OCI-LY7 (cell line): ENCODE data around the gene GRM4. TPM values are rescaled to one million over a fixed set of nuclear protein-coding genes. Genes with fewer than 3 reads are reported as not detected.

Experiments used
- BruUV-seq: library from RNA; stranded (reverse); fragments of 400-500 nt; replicated peaks from 2 replicates; lab custom pipeline; 2021; lab: Mats Ljungman, UMichigan
- CTCF ChIA-PET: fragments of 300-600 bp; sonication (Branson Sonifier 250); formaldehyde crosslinking; loops from one replicate; lab custom pipeline; 2022; ENCODE audit warnings: antibody characterized with exemption; ENCODE audit not compliant: unreplicated experiment; lab: Charles Lee
- POLR2A ChIA-PET: fragments of 300-600 bp; sonication (Branson Sonifier 250); formaldehyde crosslinking; loops from one replicate; lab custom pipeline; 2022; ENCODE audit warnings: antibody characterized with exemption; lab: Charles Lee
- DNase-seq: peaks from one replicate; pipeline ENCODE4 v3.0.0-alpha.2; 2015; ENCODE audit warnings: low spot score
- H2AFZ ChIP-seq: fragments of 200-600 bp; sonication (generic), shearing (Covaris generic); 2 replicates; pipeline ENCODE4 v1.6.1; 2014; ENCODE audit warnings: mild to moderate bottlenecking, antibody characterized with exemption, low read length, moderate library complexity
- H3K27ac ChIP-seq: fragments of 200-600 bp; sonication (generic); 2 replicates; pipeline ENCODE4 v1.5.1; 2014; ENCODE audit warnings: mixed run types, low read depth, mild to moderate bottlenecking, moderate library complexity, low read length, inconsistent platforms; ENCODE audit not compliant: poor library complexity, severe bottlenecking
- H3K36me3 ChIP-seq: fragments of 200-600 bp; sonication (generic); 2 replicates; pipeline ENCODE4 v1.6.1; 2014; ENCODE audit warnings: mild to moderate bottlenecking, antibody characterized with exemption, low read length, moderate library complexity, mixed read lengths; ENCODE audit not compliant: insufficient read depth
- H3K4me1 ChIP-seq: fragments of 200-600 bp; sonication (generic); 2 replicates; pipeline ENCODE4 v1.5.1; 2014; ENCODE audit warnings: mild to moderate bottlenecking, low read length; ENCODE audit not compliant: insufficient read depth, poor library complexity, severe bottlenecking
- H3K4me2 ChIP-seq: fragments of 200-600 bp; sonication (generic); 2 replicates; pipeline ENCODE4 v1.6.1; 2014; ENCODE audit warnings: mild to moderate bottlenecking, low read length
- H3K4me3 ChIP-seq: fragments of 200-600 bp; sonication (generic); 2 replicates; pipeline ENCODE4 v1.5.1; 2014; ENCODE audit warnings: mild to moderate bottlenecking, low read depth, low read length; ENCODE audit not compliant: poor library complexity, severe bottlenecking
- H3K79me2 ChIP-seq: fragments of 200-600 bp; sonication (generic); 2 replicates; pipeline ENCODE4 v1.6.1; 2016; ENCODE audit warnings: low read depth, mild to moderate bottlenecking, low read length, moderate library complexity, mixed read lengths; ENCODE audit not compliant: insufficient read depth
- H3K9me2 ChIP-seq: fragments of 200-600 bp; sonication (generic); 2 replicates; pipeline ENCODE4 v1.6.1; 2016; ENCODE audit warnings: mild to moderate bottlenecking, low read length, mixed read lengths; ENCODE audit not compliant: insufficient read depth
- H3K9me3 ChIP-seq: fragments of 200-600 bp; sonication (generic); 2 replicates; pipeline ENCODE4 v1.6.1; 2014; ENCODE audit warnings: mild to moderate bottlenecking, mixed run types, low read length, mixed read lengths
- H4K20me1 ChIP-seq: fragments of 200-600 bp; sonication (generic); 2 replicates; pipeline ENCODE4 v1.6.1; 2014; ENCODE audit warnings: mild to moderate bottlenecking, antibody characterized with exemption, low read length, moderate library complexity, mixed read lengths; ENCODE audit not compliant: insufficient read depth
- CTCF ChIP-seq: fragments of 200-600 bp; sonication (generic); conservative IDR thresholded peaks from 2 replicates; pipeline ENCODE4 v1.5.1; 2014; ENCODE audit warnings: mild to moderate bottlenecking, antibody characterized with exemption, low read length, moderate library complexity, mixed read lengths
- EZH2phosphoT487 ChIP-seq: fragments of 200-600 bp; sonication (generic); IDR thresholded peaks from 2 replicates; pipeline ENCODE4 v1.6.1; 2018; ENCODE audit warnings: low read depth, borderline replicate concordance, mild to moderate bottlenecking, mixed run types, antibody characterized with exemption, low read length, moderate library complexity, mixed read lengths
- intact Hi-C: fragments of 100-400 bp; cut with micrococcal nuclease; formaldehyde crosslinking; loops from one replicate; pipeline ENCODE4 v1.10.0; 2022; ENCODE audit not compliant: unreplicated experiment
- total RNA-seq, 2 experiments: library from RNA; depleted of rRNA in 1 of 2; stranded (reverse); fragments of >200 nt in 1 of 2; shearing (Covaris generic) in 1 of 2; gene quantifications; 2 replicates each; pipeline ENCODE4 v1.2.3, GENCODE V29; 2014 to 2022

GRM4 gene
- total RNA-seq, 2 experiments from 2014 or later, result 0.73 to 1.3 TPM

- POLR2A ChIA-PET, result interaction anchor here (1.4 kb wide), 2 partner anchors 19 to 22 kb away, joined by 4 read pairs; no protein-coding TSS in a partner anchor
- no TSS peak for BruUV-seq
These were observed 92.8 kb downstream of the GRM4 start for GRCh38 chr6:34052918-34053608.

GRCh38 chr6:34052071-34052825 is 93.6 kb downstream of the GRM4 start:
- Histone ChIP-seq H3K79me2 (no peaks in the 10 kb centered on the region), H3K36me3 (no peaks in the 10 kb centered on the region), H3K4me3 (no peak overlapping the region), H3K27ac (no peak overlapping the region), H2AFZ (no peak overlapping the region), H3K4me1 (peaks cover 30% of the 10 kb centered on the region), H3K4me2 (no peak overlapping the region), H4K20me1 (no peaks in the 10 kb centered on the region), H3K9me2 (no peaks in the 10 kb centered on the region), H3K9me3 (no peaks in the 10 kb centered on the region)
- no TSS peak for BruUV-seq
- ChIA-PET CTCF (no interaction called here), POLR2A (interaction anchor here (0.7 kb wide), 1 partner anchor 1155 kb away, joined by 3 read pairs; no protein-coding TSS in a partner anchor)
- TF ChIP-seq EZH2phosphoT487, result no peak
- no peak for TF ChIP-seq CTCF
- no peak for DNase-seq
- intact Hi-C loops, result no loop called here

More at GRCh38 chr6:34052918-34053608, 92.8 kb downstream of the GRM4 start:
- H3K4me3 ChIP-seq, result no peak overlapping the region
- H4K20me1 ChIP-seq, result no peaks in the 10 kb centered on the region
- H3K79me2 ChIP-seq, result no peaks in the 10 kb centered on the region
- H3K27ac ChIP-seq, result no peak overlapping the region
- TF ChIP-seq CTCF, result no peak
- no peaks in the 10 kb centered on the region for H3K9me2 ChIP-seq
- no peak overlapping the region for H3K4me2 ChIP-seq
- no peak for DNase-seq
- H3K4me1 ChIP-seq, result peaks cover 30% of the 10 kb centered on the region
- CTCF ChIA-PET, result interaction anchor here (1.1 kb wide), 1 partner anchor 102 kb away, joined by 3 read pairs; no protein-coding TSS in a partner anchor
- no peaks in the 10 kb centered on the region for H3K36me3 ChIP-seq
- no peak overlapping the region for H2AFZ ChIP-seq
- H3K9me3 ChIP-seq, result no peaks in the 10 kb centered on the region
- intact Hi-C loops, result no loop called here
